HG03460 (cell line): Measurements from ENCODE around the gene DDAH1.

Experiments
- ATAC-seq: cut with Tn5 transposase; IDR thresholded peaks from one replicate; pipeline ENCODE4 v1.9.1; 2021; ENCODE audit not compliant: unreplicated experiment

Gene DDAH1

GRCh38 chr1:85333186-85333585 is 131.8 kb downstream of the DDAH1 start:
- no peak for ATAC-seq

GRCh38 chr1:85332575-85332974 is 132.4 kb downstream of the DDAH1 start:
- ATAC-seq = no peak

- ATAC-seq = no peak
These were observed 134.2 kb downstream of the DDAH1 start for GRCh38 chr1:85330711-85331290.

- ATAC-seq = no peak
These were observed 134.7 kb downstream of the DDAH1 start for GRCh38 chr1:85330214-85330631.

- ATAC-seq = no peak
These were observed 136.1 kb downstream of the DDAH1 start for GRCh38 chr1:85328713-85329397.

- ATAC-seq = no peak
These were observed 137.2 kb downstream of the DDAH1 start for GRCh38 chr1:85327759-85328158.

GRCh38 chr1:85326851-85327250 is 138.1 kb downstream of the DDAH1 start:
- no peak for ATAC-seq

GRCh38 chr1:85326336-85326735 is 138.6 kb downstream of the DDAH1 start:
- no peak for ATAC-seq

- ATAC-seq = no peak
These were observed 139.0 kb downstream of the DDAH1 start for GRCh38 chr1:85325920-85326319.

- ATAC-seq = no peak
These were observed 141.2 kb downstream of the DDAH1 start for GRCh38 chr1:85323770-85324169.

- ATAC-seq = no peak
These were observed 142.3 kb downstream of the DDAH1 start for GRCh38 chr1:85322655-85323054.

GRCh38 chr1:85321237-85321964 is 143.6 kb downstream of the DDAH1 start:
- ATAC-seq = no peak

GRCh38 chr1:85320371-85321131 is 144.4 kb downstream of the DDAH1 start:
- no peak for ATAC-seq

- ATAC-seq = no peak
These were observed 145.0 kb downstream of the DDAH1 start for GRCh38 chr1:85319931-85320330.

GRCh38 chr1:85319491-85319890 is 145.5 kb downstream of the DDAH1 start:
- no peak for ATAC-seq

- ATAC-seq = no peak
These were observed 146.7 kb downstream of the DDAH1 start for GRCh38 chr1:85318217-85318616.

GRCh38 chr1:85317560-85317959 is 147.4 kb downstream of the DDAH1 start:
- no peak for ATAC-seq

- no peak for ATAC-seq
These were observed 148.6 kb downstream of the DDAH1 start for GRCh38 chr1:85316321-85316720.

- ATAC-seq = no peak
These were observed 149.2 kb downstream of the DDAH1 start for GRCh38 chr1:85315789-85316188.

GRCh38 chr1:85314726-85315125 is 150.2 kb downstream of the DDAH1 start:
- ATAC-seq = no peak

GRCh38 chr1:85313888-85314696 is 150.9 kb downstream of the DDAH1 start:
- no peak for ATAC-seq
